DMS153 treated with DMSO at 0.1 percent for 48 hours (cell line): ENCODE data around the gene DGLUCY.
"Not testable (repeated sequence)": the region's sequence is repeated elsewhere in the genome, so short reads cannot be mapped to it uniquely, and the experiment has no call there.

Experiments
- DNase-seq: peaks from one replicate; lab custom pipeline; 2025; ENCODE audit not compliant: unreplicated experiment; lab: John Stamatoyannopoulos, UW

Gene DGLUCY

GRCh38 chr14:91167380-91167770 lies 53.5 kb downstream of the DGLUCY start:
- DNase-seq, result no peak

GRCh38 chr14:91169951-91170350 lies 56.1 kb downstream of the DGLUCY start:
- DNase-seq, result no peak

- DNase-seq, result no peak
These were observed 56.7 kb downstream of the DGLUCY start for GRCh38 chr14:91170504-91171121.

GRCh38 chr14:91171291-91171690 lies 57.4 kb downstream of the DGLUCY start:
- DNase-seq, result no peak

- peak; percentile 29 for DNase-seq
These were observed 59.4 kb downstream of the DGLUCY start for GRCh38 chr14:91173221-91173670.

GRCh38 chr14:91173904-91174303 lies 60.0 kb downstream of the DGLUCY start:
- DNase-seq, result no peak

- no peak for DNase-seq
These were observed 61.7 kb downstream of the DGLUCY start for GRCh38 chr14:91175291-91176201.

GRCh38 chr14:91177073-91178034 lies 63.5 kb downstream of the DGLUCY start:
- peak; percentile 78 for DNase-seq

GRCh38 chr14:91180611-91181010 lies 66.7 kb downstream of the DGLUCY start:
- no peak for DNase-seq

- not testable (repeated sequence) for DNase-seq
These were observed 68.9 kb downstream of the DGLUCY start for GRCh38 chr14:91182753-91183152.

- no peak for DNase-seq
These were observed 70.7 kb downstream of the DGLUCY start for GRCh38 chr14:91184559-91184958.

GRCh38 chr14:91185721-91186120 lies 71.8 kb downstream of the DGLUCY start:
- DNase-seq, result no peak

- no peak for DNase-seq
These were observed 72.7 kb downstream of the DGLUCY start for GRCh38 chr14:91186515-91187066.

- DNase-seq, result no peak
These were observed 73.4 kb downstream of the DGLUCY start for GRCh38 chr14:91187271-91187670.

GRCh38 chr14:91190853-91191252 lies 77.0 kb downstream of the DGLUCY start:
- no peak for DNase-seq

GRCh38 chr14:91193069-91193468 lies 79.2 kb downstream of the DGLUCY start:
- DNase-seq, result no peak

- no peak for DNase-seq
These were observed 82.0 kb downstream of the DGLUCY start for GRCh38 chr14:91195881-91196280.

GRCh38 chr14:91197631-91198030 lies 83.8 kb downstream of the DGLUCY start:
- DNase-seq, result no peak

- not testable (repeated sequence) for DNase-seq
These were observed 86.9 kb downstream of the DGLUCY start for GRCh38 chr14:91200802-91201201.

GRCh38 chr14:91202234-91202974 lies 88.5 kb downstream of the DGLUCY start:
- DNase-seq, result no peak
